ENCODE data around the gene LSM2.
A peak's percentile ranks its signal among the peaks of the same experiment; 100 is the strongest.

Gene LSM2

DNA sequence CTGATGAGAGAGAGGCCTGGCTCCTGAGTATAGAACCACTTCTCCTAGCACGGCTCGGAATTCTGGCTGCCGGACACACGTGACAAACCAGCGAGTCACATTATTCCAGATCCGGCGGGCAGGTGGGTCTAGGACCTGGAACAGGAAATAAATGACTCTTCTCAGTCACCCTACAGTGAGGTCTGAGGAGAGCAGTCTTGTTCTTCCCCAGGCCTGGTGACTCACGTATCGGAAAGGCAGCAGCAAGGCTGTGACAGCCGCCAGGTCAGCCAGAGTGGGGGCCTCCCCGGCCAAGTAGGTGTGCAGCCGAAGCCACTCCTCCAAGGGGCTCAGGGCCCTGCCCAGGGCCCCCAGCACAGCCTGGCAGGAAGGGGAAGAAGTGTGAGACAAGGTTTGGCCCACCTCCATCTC is 14.0 kb downstream of the LSM2 start:
- H3K4me3 ChIP-seq (ENCODE audit: low read depth, low read length) = no peak overlapping the region
- peak; percentile 50 for DNase-seq (ENCODE audit: low read depth, low spot score)
- TF ChIP-seq CTCF (IDR thresholded peaks at IDR 0.05; ENCODE audit: low read depth, low read length) = no peak
- in situ Hi-C loops (cut with HindIII; ENCODE audit: low sequenced_read_pairs) = no loop called here

GRCh38 chr6:31792090-31792374 is 14.7 kb downstream of the LSM2 start:
- no peak overlapping the region for H3K4me3 ChIP-seq (ENCODE audit: low read depth, low read length)
- no peak for DNase-seq (ENCODE audit: low read depth, low spot score)
- in situ Hi-C loops (cut with HindIII; ENCODE audit: low sequenced_read_pairs) = no loop called here
- TF ChIP-seq CTCF (IDR thresholded peaks at IDR 0.05; ENCODE audit: low read depth, low read length) = no peak

DNA sequence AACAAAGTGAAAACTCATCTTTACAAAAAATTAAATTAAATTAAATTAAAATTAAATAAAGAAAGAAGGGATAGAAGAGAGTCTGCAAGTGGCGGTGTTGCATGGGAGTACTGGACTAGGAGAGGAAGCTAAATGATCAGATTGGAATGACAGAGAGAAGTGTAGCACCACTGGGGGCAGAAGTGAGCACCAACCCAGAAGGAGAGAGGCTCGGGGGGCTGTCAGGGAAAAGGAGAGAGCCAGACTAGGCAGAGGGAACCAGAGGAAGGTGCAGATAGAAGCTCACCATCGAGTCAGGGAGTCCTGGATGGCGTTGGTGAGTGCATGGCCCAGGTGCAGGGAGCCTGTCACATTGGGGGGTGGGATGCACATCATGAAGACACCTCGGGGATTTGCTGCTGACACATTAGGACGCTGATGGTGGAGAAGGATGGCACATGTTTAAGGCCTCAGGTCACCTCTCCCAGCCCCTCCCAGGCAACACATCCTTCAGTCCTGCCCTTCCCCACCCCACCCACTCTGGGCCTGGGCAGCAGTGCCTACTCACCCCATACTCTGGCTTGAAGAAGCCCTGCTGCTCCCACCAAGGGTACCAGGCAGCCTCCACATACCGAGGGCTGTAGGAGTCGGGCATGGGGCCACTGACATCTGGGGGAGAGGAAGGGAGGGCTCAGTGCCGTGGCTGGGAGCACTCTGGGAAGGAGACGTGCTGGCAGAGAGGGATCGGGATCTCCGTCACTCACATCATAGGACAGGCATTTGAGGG is 15.3 kb downstream of the LSM2 start:
- H3K4me3 ChIP-seq (ENCODE audit: low read depth, low read length) = no peak overlapping the region
- in situ Hi-C loops (cut with HindIII; ENCODE audit: low sequenced_read_pairs) = no loop called here
- peak; percentile 37 for DNase-seq (ENCODE audit: low read depth, low spot score)
- peak; percentile 75 for TF ChIP-seq CTCF (IDR thresholded peaks at IDR 0.05; ENCODE audit: low read depth, low read length)

DNA sequence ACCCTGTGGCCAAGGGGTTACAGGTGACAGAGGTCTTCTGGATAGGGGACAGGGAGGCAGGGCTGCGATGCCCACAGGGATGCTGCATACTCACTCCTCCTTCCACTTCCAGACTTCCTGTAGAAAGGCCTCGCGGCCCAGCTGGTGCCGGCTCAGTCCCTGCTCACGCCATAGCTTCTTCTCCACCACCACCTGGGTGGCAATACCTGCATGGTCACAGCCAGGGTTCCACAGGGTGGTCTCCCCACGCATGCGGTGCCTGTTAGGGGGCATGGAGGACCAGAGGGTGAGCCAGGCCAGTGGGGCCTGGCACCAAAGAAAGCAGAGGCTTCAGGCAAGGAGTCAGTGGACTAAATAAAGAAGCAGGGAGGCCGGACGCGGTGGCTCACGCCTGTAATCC is 21.3 kb downstream of the LSM2 start:
- DNase-seq (ENCODE audit: low read depth, low spot score) = no peak
- no peak overlapping the region for H3K4me3 ChIP-seq (ENCODE audit: low read depth, low read length)
- TF ChIP-seq CTCF (IDR thresholded peaks at IDR 0.05; ENCODE audit: low read depth, low read length) = no peak
- in situ Hi-C loops (cut with HindIII; ENCODE audit: low sequenced_read_pairs) = no loop called here

GRCh38 chr6:31784098-31784925 is 22.5 kb downstream of the LSM2 start:
- no peak for DNase-seq (ENCODE audit: low read depth, low spot score)
- H3K4me3 ChIP-seq (ENCODE audit: low read depth, low read length) = no peak overlapping the region
- in situ Hi-C loops (cut with HindIII; ENCODE audit: low sequenced_read_pairs) = no loop called here
- TF ChIP-seq CTCF (IDR thresholded peaks at IDR 0.05; ENCODE audit: low read depth, low read length) = no peak

GRCh38 chr6:31782126-31782855 is 24.5 kb downstream of the LSM2 start:
- DNase-seq (ENCODE audit: low read depth, low spot score) = no peak
- in situ Hi-C loops (cut with HindIII; ENCODE audit: low sequenced_read_pairs) = no loop called here
- H3K4me3 ChIP-seq (ENCODE audit: low read depth, low read length) = no peak overlapping the region
- TF ChIP-seq CTCF (IDR thresholded peaks at IDR 0.05; ENCODE audit: low read depth, low read length) = no peak
